ENCODE results near the gene ACP4. TPM values are rescaled to one million over a fixed set of nuclear protein-coding genes. Genes with fewer than 3 reads are reported as not detected.

Gene ACP4
- polyA plus RNA-seq, 3 donors, result not detected

GRCh38 chr19:50778906-50779430, 11.2 kb upstream of the ACP4 start:
- peak overlapping the region in 1 of 2 donors; percentile 79 for H3K4me3 Mint-ChIP-seq
- intact Hi-C loops (cut with micrococcal nuclease), result no loop called here
- 65% methylated on average over 3 of the region's 7 CpGs for WGBS (ENCODE audit: insufficient coverage)
- DNase-seq, result no peak
- Histone ChIP-seq H3K27ac (ENCODE audit: low read depth in 1 of 2, low read length in 2 of 2) (no peak overlapping the region), H3K27me3 (ENCODE audit: control insufficient read depth in 2 of 2, insufficient read depth in 2 of 2, low read length in 2 of 2) (peaks cover 15 to 45% of the 10 kb centered on the region in 2 donors), H3K9ac (ENCODE audit: insufficient read depth, low read length, poor library complexity, severe bottlenecking) (no peak overlapping the region), H3K4me3 (replicated peaks in 1 of 3; ENCODE audit: low read depth in 2 of 3, low read length in 3 of 3) (no peak overlapping the region), H3K79me2 (ENCODE audit: insufficient read depth, low read length) (no peaks in the 10 kb centered on the region), H3K4me1 (ENCODE audit: control insufficient read depth in 1 of 2, insufficient read depth in 2 of 2, low read length in 2 of 2) (no peaks in the 10 kb centered on the region), H3K9me3 (replicated peaks in 1 of 2; ENCODE audit: control insufficient read depth in 1 of 2, insufficient read depth in 1 of 2, low read length in 2 of 2) (peaks cover 6 to 9% of the 10 kb centered on the region in 2 donors), H2AFZ (ENCODE audit: insufficient read depth, low read depth, low read length, poor library complexity, severe bottlenecking) (no peak overlapping the region), H3K4me2 (replicated peaks; ENCODE audit: extremely low read depth, low read length, poor library complexity, severe bottlenecking) (no peak overlapping the region), H3K36me3 (replicated peaks in 1 of 2; ENCODE audit: control insufficient read depth in 1 of 2, insufficient read depth in 2 of 2, low read length in 2 of 2) (no peaks in the 10 kb centered on the region), H4K20me1 (ENCODE audit: insufficient read depth, low read length) (no peaks in the 10 kb centered on the region)
- H3K4me1 Mint-ChIP-seq, result peaks cover 9% of the 10 kb centered on the region
- TF ChIP-seq CTCF (IDR thresholded peaks at IDR 0.05), result no peak
- H3K27ac Mint-ChIP-seq, result no peak overlapping the region
- peaks cover 2 to 17% (median 8%) of the 10 kb centered on the region in 7 donors for H3K9me3 Mint-ChIP-seq
- no peaks in the 10 kb centered on the region for H3K36me3 Mint-ChIP-seq
- peaks cover 65 to 83% (median 75%) of the 10 kb centered on the region in 3 donors for H3K27me3 Mint-ChIP-seq (ENCODE audit: low read depth in 3 of 3)

GRCh38 chr19:50779504-50780457, 10.4 kb upstream of the ACP4 start:
- Histone ChIP-seq H3K36me3 (replicated peaks in 1 of 2; ENCODE audit: control insufficient read depth in 1 of 2, insufficient read depth in 2 of 2, low read length in 2 of 2) (no peaks in the 10 kb centered on the region), H3K9me3 (replicated peaks in 1 of 2; ENCODE audit: control insufficient read depth in 1 of 2, insufficient read depth in 1 of 2, low read length in 2 of 2) (peaks cover 6 to 9% of the 10 kb centered on the region in 2 donors), H3K79me2 (ENCODE audit: insufficient read depth, low read length) (no peaks in the 10 kb centered on the region), H3K9ac (ENCODE audit: insufficient read depth, low read length, poor library complexity, severe bottlenecking) (no peak overlapping the region), H2AFZ (ENCODE audit: insufficient read depth, low read depth, low read length, poor library complexity, severe bottlenecking) (no peak overlapping the region), H3K4me1 (ENCODE audit: control insufficient read depth in 1 of 2, insufficient read depth in 2 of 2, low read length in 2 of 2) (no peaks in the 10 kb centered on the region), H3K27ac (ENCODE audit: low read depth in 1 of 2, low read length in 2 of 2) (no peak overlapping the region), H3K4me2 (replicated peaks; ENCODE audit: extremely low read depth, low read length, poor library complexity, severe bottlenecking) (no peak overlapping the region), H3K4me3 (replicated peaks in 1 of 3; ENCODE audit: low read depth in 2 of 3, low read length in 3 of 3) (no peak overlapping the region), H3K27me3 (ENCODE audit: control insufficient read depth in 2 of 2, insufficient read depth in 2 of 2, low read length in 2 of 2) (peaks cover 15 to 45% of the 10 kb centered on the region in 2 donors), H4K20me1 (ENCODE audit: insufficient read depth, low read length) (no peaks in the 10 kb centered on the region)
- DNase-seq, result no peak
- TF ChIP-seq CTCF (IDR thresholded peaks at IDR 0.05), result no peak
- H3K27me3 Mint-ChIP-seq (ENCODE audit: low read depth in 3 of 3), result peaks cover 62 to 77% (median 72%) of the 10 kb centered on the region in 3 donors
- peaks cover 9% of the 10 kb centered on the region for H3K4me1 Mint-ChIP-seq
- intact Hi-C loops (cut with micrococcal nuclease), result loop anchor here (5.0 to 10.0 kb wide), 5 partner anchors 57 to 422 kb away; partner anchors contain the start of gene CLEC11A (in 1 of the 2)
- H3K4me3 Mint-ChIP-seq, result peak overlapping the region in 1 of 2 donors; percentile 79
- H3K9me3 Mint-ChIP-seq, result peaks cover 2 to 17% (median 8%) of the 10 kb centered on the region in 7 donors
- WGBS (ENCODE audit: insufficient coverage), result 60% methylated on average over 18 of the region's 25 CpGs
- no peak overlapping the region for H3K27ac Mint-ChIP-seq
- H3K36me3 Mint-ChIP-seq, result no peaks in the 10 kb centered on the region

Data from CD14-positive monocyte (primary cell).